GM19023 (cell line): Measurements from ENCODE around the gene CLK4.

Experiments used
- ATAC-seq: cut with Tn5 transposase; IDR thresholded peaks from one replicate; pipeline ENCODE4 v1.9.1; 2021; ENCODE audit warnings: mild to moderate bottlenecking, moderate library complexity; ENCODE audit not compliant: unreplicated experiment

CLK4 gene

GRCh38 chr5:178557416-178557815 is 69.4 kb downstream of the CLK4 start:
- ATAC-seq: no peak

GRCh38 chr5:178555771-178556211 is 71.1 kb downstream of the CLK4 start:
- ATAC-seq: no peak

- ATAC-seq: no peak
These were observed 71.8 kb downstream of the CLK4 start for GRCh38 chr5:178555005-178555404.

- ATAC-seq: no peak
These were observed 72.5 kb downstream of the CLK4 start for GRCh38 chr5:178554311-178554710.

- no peak for ATAC-seq
These were observed 73.3 kb downstream of the CLK4 start for GRCh38 chr5:178553517-178553916.
